Islet precursor cell (in vitro differentiated cells): ENCODE data around the gene CTDSP2.

ENCODE experiments used
- DNase-seq: peaks from one replicate; pipeline ENCODE4 v3.0.0-alpha.2; 2018

Gene CTDSP2

DNA sequence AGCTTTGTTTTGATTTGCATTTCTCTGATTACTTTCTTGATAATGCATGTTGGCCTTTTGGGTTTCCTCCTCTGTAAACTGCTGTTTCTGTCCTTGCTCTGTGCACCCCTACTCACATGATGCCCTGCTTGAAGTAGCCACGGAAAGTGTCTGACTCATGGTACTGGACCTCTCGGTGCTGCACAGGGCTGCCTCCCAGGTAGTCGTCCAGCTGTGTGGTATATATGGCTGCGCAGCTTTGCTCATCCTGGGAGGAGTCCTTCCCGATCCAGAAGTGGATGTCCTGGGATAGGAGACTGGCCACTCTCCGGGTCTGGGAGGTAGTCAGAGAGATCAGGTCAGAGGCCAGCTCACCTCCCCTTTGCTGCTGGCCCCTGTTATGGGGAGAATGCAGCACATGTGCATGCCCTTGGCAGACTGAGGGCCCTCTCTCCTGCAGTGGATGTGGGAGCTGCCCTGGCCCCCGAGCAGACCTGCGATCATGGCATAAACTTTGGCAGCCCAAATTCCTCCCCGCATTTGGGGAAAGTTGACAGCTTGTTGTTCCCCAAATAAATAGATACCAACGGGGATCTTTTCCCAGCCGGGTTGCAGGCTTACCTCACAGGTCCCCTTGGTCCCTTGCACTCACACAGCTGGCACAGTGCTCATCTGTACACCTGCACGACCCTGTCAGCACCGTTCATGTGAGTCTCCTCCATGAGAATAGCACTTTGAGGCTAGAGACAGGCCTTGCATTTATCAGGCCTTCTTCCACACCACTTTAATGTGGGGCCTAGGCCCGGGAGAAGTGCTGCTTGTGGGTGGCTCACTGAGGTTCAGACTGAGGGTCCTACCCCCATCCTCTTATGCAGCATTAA, 33.2 kb downstream of the CTDSP2 start:
- no peak for DNase-seq

DNA sequence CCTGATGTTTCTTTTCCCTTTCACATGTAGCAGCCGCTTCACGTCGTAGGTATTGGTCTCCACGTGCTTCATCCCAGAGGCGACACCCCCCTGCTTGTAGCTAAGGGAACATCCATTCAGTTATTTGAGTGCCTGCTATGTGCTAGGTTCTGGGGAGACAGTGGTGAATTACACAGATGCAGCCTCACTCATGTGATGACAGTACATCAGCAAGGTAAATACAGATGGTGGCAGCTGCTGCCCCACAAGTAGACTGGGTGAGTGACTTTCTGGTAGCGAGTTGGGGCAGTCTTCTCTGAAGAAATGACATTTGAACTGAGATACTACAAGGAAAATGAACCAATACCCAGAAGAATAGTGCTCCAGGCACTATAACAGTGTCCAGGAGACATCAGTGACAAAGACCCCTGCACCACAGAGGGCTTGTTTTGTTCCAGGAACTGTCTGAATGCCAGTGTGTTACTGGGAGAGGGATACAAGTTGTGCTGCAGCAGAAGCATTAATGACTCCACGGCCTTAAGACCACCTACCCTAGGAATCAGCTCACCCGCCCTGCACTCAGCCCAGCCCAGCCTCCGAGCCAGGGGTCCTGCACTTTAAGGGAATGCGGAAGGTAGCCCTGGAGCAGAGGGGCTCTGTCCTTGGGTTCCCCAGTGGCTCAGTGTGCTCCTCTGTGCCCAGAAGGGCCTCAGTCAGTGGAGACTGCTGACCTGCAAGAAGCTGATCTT, 35.3 kb downstream of the CTDSP2 start:
- DNase-seq, result peak; percentile 53

DNA sequence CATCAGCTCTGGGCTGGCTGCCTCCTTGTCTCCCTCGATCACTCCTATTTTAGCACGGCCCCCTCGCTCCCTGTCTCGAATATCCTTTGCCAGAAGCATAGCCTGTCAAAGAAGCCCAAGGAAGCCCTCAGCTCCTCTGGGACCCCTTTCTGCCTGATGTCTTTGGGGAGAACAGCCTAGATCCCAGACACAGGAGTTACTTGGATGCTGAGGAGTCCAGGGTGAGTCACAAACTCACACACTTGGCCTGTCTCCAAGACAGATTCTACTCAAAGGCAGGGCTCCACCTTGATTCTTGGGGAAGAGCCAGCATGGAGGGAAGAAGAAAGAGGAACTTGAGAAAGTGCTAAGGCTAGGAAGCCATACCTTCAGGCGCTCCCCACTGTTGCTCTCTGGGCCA, 36.1 kb downstream of the CTDSP2 start:
- DNase-seq, result no peak

DNA sequence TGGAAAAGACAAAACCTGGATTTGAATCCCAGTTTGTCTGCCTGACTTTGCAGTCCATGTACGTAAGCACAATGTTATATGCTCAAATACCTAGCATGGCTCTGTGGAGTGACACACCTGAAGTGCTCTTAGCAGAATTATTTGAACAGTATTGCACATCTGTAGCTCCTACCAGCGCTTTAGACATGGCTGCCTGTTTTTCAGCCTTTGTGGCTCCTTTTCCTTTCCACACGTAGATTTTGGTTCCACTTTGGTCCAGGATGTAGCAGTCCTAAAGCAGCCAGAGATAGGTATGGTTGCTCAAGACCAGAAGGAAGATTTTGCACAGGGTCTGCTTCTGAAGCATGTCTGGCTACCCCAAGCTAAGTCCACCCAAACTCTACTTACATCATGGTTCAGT, 37.1 kb downstream of the CTDSP2 start:
- no peak for DNase-seq

DNA sequence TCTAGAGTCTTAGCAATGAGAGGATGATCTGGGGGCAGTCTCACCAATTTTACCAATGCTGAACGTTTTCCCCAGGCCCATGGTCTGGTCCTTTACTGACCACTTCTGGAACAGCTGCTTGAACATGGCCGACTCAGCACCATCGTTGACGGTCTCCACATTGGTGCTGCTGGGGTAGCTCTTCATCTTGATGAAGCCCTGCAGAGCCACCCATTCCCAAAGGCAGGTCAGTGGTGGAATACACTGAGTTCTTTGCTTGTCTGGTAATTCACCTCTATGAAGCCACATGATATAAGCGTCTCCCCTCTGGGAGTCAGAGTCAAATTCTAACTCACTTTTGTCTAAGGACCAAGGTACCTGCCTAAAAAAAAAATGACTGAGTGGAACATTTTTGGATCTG, 38.2 kb downstream of the CTDSP2 start:
- no peak for DNase-seq

DNA sequence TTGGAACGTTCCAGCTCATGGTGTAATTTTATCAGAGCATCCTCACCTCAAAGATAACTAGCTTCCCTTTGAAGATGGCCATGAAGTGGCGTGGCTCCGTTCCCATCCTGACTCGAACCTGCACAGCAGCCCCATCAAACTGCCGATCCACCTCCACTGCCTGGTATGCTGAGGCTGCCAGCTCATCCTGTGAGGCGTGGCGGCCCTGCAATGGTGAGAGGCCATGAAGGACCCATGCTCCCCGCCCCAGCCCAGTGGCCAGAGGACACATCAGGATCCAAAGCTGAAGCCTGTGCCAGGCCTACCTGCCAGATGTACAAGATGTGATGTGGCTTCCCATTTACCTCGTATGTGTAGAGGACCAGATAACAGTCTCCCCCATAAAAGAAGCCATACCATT, 39.2 kb downstream of the CTDSP2 start:
- no peak for DNase-seq

DNA sequence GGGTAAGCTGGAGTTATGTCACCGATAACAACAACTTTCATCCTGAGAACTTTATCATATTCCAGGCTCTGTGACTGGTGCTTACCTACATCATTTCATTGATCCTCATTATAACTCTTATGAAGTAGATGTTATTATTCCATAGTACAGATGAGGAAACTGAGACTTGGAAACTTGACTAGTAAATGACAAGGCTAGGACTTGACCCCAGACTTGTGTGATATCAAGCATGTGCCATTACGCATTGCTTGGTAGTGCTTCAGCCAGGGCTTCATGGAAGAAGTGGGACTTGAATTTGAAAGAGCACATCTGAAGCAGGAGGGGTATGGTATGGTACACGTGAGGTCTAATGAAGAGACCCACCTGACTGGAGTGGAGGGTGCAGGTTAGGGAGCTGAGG, 39.9 kb downstream of the CTDSP2 start:
- DNase-seq, result no peak

DNA sequence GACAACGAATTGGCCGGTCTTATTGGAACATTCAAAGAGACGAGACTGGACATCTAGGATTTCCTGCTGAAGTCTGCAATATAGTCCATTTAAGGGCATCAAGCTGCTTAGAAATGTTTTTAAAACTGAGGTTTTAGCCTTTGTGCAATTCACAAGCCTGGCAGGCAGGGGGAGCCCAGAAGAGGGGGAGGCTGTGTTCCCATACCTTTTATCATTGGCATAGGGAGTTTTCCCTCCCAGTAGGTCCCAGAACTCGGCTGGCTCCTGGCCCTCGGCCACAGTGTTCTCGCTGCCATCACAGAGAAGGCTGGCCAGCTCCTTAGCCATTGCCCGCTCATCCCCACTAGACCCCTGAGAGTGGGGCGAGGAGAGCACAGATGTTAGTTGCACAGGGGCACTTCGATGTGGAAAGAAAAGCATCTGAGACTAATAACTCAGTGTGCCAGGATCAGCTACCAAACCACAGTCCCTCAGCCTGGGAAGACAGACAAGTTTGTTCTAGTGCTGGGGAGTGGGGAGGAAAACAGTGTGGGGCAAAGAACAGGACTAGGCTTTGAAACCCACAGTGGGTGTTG, 43.1 kb downstream of the CTDSP2 start:
- peak; percentile 79 for DNase-seq

DNA sequence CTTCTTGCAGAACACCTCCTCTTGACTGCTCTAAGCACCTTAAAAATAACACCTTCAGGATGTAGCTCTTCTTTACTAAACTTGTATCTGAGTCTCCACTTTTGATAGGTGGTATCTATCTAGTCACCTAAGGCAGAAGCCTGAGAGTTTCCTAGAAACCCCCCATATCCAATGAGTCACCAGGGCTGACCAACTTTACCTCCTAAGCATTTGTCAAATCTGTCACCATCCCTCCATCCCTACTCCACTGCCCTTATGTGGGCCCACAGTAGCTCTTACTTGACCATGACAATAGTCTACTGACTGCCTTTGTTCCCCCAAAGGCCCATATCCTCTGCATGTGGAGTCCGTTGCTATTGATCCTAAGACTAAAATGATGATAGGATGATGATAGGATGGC, 43.9 kb downstream of the CTDSP2 start:
- peak; percentile 22 for DNase-seq

DNA sequence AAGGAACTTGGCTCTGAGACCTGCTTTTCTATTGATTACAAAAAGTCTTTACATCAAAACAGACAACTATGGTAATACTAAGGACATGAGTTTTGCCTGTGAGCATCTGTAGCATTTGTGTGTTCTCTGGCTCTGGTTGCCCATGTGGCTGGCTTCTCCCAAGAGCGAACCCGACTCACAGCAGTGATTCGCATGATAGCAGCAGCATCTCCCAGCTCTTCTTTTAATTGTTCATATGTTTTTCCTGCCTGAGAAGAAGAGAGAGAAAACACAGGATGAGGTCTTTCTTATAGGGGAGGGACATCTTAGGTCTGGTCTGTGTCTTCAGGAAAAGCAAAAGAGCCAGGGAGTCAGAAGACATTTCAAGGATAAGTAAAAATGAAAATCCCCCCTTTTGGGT, 45.6 kb downstream of the CTDSP2 start:
- no peak for DNase-seq

DNA sequence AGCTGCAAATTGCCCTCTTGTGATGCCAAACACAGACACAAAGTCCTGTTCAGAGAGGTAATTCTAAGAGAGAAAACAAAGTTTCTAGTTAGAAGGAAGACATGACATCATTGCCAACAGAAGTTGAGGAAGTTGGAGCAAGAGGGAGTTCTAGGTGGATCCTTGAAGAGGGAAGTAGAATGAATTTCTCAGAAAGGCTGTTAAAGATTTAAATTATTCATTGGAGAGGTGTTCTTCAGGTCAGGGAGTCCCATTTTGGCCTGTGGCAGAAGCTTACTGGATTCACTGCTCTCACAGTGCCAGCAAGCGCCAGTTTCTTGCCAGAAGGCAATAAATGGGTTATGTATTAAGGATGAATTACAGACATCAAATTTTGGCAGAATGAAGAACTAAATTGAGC, 48.6 kb downstream of the CTDSP2 start:
- no peak for DNase-seq

DNA sequence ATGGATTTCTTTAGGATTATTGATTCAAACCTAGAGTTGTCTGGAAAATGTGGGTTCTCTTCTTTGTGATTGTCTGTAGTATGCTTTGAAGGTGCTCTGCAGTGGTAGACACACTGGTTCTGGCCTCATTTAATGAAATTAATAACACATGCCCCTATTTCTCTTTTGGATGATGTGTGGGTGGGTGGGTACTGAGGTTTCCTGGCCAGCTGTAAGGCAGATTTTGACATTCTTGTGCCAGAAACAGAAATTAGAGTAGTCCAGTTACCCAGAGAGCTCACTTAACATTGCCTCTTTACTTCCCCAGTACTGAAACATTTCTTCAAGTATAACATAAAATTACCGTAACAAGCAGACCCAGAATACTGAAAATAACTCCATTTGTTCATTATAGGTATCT, 49.5 kb downstream of the CTDSP2 start:
- DNase-seq, result no peak

DNA sequence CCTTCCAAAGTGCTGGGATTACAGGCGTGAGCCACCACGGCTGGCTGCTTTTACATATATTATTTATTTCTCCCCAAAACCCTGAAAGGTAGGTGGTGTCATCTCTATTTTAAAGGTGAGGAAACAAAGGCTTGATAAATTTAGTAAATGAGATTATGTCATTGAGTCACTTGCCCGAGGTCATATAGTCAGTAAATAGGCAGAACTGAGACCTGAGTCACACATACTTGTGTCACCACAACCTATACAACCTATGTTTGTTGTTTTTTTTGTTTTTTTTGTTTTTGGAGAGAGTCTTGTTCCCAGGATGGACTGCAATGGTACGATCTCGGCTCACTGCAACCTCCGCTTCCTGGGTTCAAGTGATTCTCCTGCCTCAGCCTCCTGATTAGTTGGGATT, 51.2 kb downstream of the CTDSP2 start:
- no peak for DNase-seq

DNA sequence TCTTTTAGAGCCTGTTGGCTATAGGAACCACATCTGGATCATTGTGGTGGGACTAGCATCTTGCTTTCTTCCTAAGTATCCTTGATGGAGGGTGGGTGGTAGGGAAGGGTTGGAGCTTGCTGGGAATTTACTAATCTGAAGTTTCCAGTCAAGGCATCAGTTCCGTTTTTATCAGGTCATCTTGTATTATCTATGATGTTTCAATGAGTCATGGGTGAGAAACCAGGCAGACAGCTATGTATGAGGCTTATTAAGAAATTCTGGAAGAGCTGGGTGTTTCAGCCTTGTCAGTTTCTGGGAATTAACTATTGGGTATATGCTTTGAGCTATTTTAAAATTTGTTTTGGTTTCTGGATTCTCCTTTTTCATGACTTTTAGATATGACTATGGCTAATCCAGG, 52.6 kb downstream of the CTDSP2 start:
- DNase-seq, result no peak

DNA sequence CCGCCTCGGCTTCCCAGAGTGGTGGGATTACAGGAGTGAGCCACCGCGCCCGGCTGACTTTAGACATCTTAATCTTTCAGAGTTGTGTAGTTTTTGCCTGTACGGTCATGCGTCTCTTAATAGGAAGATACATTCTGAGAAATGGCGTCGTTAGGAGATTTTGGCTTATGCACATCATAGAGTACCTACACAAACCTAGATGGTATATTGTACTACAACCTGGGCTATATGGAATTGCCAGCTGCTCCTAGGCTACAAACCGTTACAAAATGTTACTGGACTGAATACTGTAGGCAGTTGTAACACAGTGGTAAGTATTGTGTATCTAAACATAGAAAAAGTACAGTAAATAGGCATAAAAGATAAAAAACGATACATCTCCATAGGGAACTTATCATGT, 62.7 kb downstream of the CTDSP2 start:
- no peak for DNase-seq

DNA sequence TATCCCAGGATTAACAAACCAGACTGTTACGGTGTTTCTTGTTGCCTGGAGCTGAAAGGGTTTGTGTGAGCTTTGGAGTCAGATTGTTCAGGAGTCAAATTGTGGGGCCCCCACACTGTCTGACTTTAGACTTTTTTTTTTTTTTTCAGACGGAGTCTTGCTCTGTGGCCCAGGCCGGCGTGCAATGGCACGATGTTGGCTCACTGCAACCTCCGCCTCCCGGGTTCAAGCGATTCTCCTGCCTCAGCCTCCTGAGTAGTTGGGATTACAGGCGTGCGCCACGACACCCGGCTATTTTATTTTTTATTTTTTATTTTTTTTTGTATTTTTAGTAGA, 63.1 kb downstream of the CTDSP2 start:
- DNase-seq, result no peak

DNA sequence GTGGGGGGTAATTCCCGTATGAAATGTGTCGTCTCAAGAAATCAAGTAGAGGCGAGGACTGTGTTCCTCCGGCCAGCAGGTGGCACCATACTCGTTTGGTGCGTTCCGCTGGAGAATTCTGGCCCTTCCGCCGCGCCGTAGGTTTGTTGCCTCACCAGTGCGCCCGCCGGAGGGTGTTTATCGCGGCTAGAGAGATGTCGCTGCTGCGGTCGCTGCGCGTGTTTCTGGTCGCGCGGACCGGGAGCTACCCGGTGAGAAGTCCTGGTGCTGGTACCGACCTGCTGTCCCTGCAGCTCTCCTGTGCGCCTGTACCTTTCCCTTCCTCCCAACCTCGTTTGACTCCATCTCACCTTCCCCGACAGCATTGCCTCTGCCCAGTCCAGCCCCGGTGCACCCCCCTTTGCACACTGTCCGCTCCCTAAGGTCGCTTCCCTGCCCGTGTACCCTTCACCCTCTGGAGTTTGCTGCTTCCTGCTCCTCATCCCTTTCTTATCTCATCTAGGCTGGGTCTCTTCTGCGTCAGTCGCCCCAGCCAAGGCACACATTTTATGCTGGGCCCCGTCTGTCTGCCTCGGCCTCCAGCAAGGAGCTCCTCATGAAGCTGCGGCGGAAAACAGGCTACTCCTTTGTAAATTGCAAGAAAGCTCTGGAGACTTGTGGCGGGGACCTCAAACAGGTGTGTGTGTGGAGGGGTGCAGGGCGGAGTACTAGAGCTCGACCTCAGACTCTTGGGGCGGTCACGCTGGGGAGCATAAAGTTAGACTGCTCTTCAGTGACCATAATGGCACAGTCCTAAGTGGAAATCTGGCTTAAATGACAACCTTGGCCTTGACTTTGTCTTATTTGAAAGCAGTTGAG, 63.7 kb downstream of the CTDSP2 start, which contains the start of gene TSFM:
Gene TSFM (plus strand): TSS at position 180 of the 858 bp plus-strand sequence. CDS start 15 bp downstream, at position 195.
- DNase-seq, result peak; percentile 97

DNA sequence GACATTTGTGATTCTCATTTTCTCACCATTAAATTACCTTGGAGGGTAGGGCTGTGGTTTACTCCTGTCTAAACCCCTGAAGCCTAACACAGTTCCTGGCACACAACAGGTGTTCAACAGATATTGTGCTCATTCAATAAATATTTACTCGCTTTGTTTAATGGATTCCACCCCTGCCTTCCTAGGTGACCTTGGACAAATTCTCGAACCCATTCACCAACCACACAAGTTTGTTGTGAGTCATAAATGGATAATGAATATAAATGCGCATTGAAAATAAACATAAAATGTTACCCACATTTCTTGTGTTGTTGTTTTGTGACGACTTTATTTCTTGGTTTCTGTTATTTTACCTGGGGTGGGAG, 64.3 kb downstream of the CTDSP2 start:
- DNase-seq, result no peak

DNA sequence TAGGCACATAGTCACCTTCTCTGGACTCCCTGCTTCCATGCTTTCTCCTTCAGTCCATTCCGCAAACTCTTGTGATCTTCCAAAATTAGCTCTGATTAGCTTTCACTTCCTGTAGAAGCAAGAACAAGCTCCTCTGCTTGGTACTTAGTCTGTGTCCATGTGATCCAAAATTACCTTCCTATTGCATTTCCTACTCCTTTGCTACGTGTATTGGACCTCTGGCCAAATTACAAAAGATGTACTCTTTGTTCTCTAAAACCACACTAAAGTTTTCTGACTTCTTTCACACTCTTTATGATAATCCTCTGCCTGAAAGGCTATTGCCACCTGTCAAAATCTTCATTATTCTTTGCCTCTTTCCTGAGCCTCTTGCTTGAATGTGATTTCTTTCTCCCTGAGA, 64.7 kb downstream of the CTDSP2 start:
- no peak for DNase-seq

DNA sequence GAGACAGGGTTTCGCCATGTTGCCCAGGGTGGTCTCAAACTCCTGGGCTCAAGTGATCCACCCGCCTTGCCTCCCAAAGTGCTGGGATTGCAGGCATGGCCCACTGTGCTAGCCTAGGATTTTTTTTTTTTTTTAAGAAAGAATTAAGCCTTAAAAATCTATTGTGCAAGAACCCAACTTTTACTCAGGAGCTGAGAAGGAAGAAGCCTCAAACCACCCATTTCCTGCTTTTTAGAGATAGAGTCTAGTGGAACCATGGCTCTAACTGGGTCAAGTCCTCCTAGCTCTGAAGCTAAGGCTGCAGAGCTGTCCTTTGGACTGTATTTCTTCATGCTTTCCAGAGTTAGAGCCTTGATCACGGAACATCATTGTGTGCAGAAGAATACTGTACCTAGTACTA, 65.3 kb downstream of the CTDSP2 start:
- no peak for DNase-seq

DNA sequence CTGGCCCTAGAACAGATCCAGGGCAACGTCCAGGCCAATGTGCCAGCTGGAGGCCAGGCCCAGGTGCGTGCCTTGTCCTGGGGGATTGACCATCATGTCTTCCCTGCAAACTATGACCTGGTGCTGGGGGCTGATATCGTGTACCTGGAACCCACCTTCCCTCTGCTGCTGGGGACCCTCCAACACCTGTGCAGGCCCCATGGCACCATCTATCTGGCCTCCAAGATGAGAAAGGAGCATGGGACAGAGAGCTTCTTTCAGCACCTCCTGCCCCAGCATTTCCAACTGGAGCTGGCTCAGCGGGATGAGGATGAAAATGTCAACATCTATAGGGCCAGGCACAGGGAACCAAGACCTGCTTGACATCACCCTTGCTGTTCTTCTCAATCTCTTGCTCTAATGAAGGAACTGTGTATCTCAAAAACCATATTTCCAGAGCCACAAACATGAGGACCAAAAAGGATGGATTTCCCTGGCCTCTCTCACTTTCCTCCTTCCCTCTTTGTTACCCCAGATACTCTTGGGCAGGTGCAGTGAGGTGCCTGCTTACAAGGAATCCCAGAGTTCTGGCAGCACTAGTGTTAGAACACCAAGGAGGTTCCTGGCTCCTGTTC, 66.1 kb downstream of the CTDSP2 start:
- no peak for DNase-seq

DNA sequence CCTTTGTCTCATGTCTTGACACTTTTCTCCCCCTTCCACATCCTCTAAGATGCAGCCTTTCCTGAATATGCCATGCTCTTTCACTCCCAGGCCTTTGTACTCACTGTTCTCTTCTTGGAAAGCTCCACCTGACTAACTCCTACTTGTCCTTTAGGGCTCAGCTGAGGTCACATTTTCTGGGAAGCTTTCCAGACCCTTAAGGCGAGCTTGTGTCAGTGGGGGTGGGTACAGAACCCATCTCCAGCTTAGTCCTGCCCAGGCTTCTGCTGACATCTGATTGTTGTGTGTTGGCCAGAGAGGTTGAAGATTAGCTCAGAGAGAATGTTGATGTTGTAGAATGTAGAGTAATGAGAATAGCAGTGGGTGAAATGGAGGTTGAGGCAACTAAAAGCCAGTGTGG, 66.8 kb downstream of the CTDSP2 start:
- no peak for DNase-seq

DNA sequence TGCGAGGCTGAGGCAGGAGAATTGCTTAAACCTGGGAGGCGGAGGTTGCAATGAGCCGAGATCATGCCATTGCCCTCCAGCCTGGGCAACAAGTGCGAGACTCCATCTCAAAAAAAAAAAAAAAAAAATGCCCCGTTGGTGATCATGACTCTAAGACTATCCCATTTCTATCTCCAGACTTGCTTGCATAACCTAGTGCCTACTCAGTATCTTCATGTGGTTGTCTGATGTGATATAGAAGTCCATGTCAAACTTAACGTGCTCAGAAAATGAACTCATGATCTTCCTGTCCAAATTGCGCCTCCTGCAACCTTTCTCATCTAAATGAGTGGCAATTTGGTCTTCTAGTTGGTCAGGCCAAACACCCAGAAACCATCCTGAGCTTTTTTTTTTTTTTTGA, 68.6 kb downstream of the CTDSP2 start:
- no peak for DNase-seq
